Measurements from ENCODE around the gene PSMD6.

PSMD6 gene

GRCh38 chr3:63988943-63989342 lies 34.4 kb downstream of the PSMD6 start:
- DNase-seq (ENCODE audit: insufficient read length, low spot score): no peak
- FAIRE-seq: no peak
- TF ChIP-seq POLR2A (IDR thresholded peaks at IDR 0.05; ENCODE audit: low read depth, low read length): no peak

- no peak for TF ChIP-seq POLR2A (IDR thresholded peaks at IDR 0.05; ENCODE audit: low read depth, low read length)
- no peak for DNase-seq (ENCODE audit: insufficient read length, low spot score)
- FAIRE-seq: no peak
Measured at GRCh38 chr3:63986831-63987230, 36.5 kb downstream of the PSMD6 start.

- no peak for TF ChIP-seq POLR2A (IDR thresholded peaks at IDR 0.05; ENCODE audit: low read depth, low read length)
- FAIRE-seq: no peak
- DNase-seq (ENCODE audit: insufficient read length, low spot score): no peak
Measured at GRCh38 chr3:63986146-63986545, 37.1 kb downstream of the PSMD6 start.

- TF ChIP-seq POLR2A (IDR thresholded peaks at IDR 0.05; ENCODE audit: low read depth, low read length): no peak
- DNase-seq (ENCODE audit: insufficient read length, low spot score): no peak
- FAIRE-seq: no peak
Measured at GRCh38 chr3:63984391-63984790, 38.9 kb downstream of the PSMD6 start.

GRCh38 chr3:63981980-63982379 lies 41.3 kb downstream of the PSMD6 start:
- no peak for TF ChIP-seq POLR2A (IDR thresholded peaks at IDR 0.05; ENCODE audit: low read depth, low read length)
- DNase-seq (ENCODE audit: insufficient read length, low spot score) (no peak), FAIRE-seq (no peak)

GRCh38 chr3:63980830-63981498 lies 42.3 kb downstream of the PSMD6 start:
- DNase-seq (ENCODE audit: insufficient read length, low spot score) (no peak), FAIRE-seq (no peak)
- no peak for TF ChIP-seq POLR2A (IDR thresholded peaks at IDR 0.05; ENCODE audit: low read depth, low read length)

- DNase-seq (ENCODE audit: insufficient read length, low spot score) (no peak), FAIRE-seq (no peak)
- TF ChIP-seq POLR2A (IDR thresholded peaks at IDR 0.05; ENCODE audit: low read depth, low read length): no peak
Measured at GRCh38 chr3:63980019-63980418, 43.3 kb downstream of the PSMD6 start.

- FAIRE-seq: no peak
- DNase-seq (ENCODE audit: insufficient read length, low spot score): no peak
- TF ChIP-seq POLR2A (IDR thresholded peaks at IDR 0.05; ENCODE audit: low read depth, low read length): no peak
Measured at GRCh38 chr3:63979093-63979885, 44.0 kb downstream of the PSMD6 start.

GRCh38 chr3:63977893-63978292 lies 45.4 kb downstream of the PSMD6 start:
- TF ChIP-seq POLR2A (IDR thresholded peaks at IDR 0.05; ENCODE audit: low read depth, low read length): no peak
- DNase-seq (ENCODE audit: insufficient read length, low spot score) (no peak), FAIRE-seq (no peak)

GRCh38 chr3:63976872-63977200 lies 46.5 kb downstream of the PSMD6 start:
- DNase-seq (ENCODE audit: insufficient read length, low spot score) (no peak), FAIRE-seq (no peak)
- no peak for TF ChIP-seq POLR2A (IDR thresholded peaks at IDR 0.05; ENCODE audit: low read depth, low read length)

GRCh38 chr3:63976161-63976871 lies 47.0 kb downstream of the PSMD6 start:
- DNase-seq (ENCODE audit: insufficient read length, low spot score): peak; percentile 15
- FAIRE-seq: peak; percentile 77
- TF ChIP-seq POLR2A (IDR thresholded peaks at IDR 0.05; ENCODE audit: low read depth, low read length): no peak

- DNase-seq (ENCODE audit: insufficient read length, low spot score) (no peak), FAIRE-seq (peak; percentile 65)
- TF ChIP-seq POLR2A (IDR thresholded peaks at IDR 0.05; ENCODE audit: low read depth, low read length): no peak
Measured at GRCh38 chr3:63975723-63976122, 47.6 kb downstream of the PSMD6 start.

- DNase-seq (ENCODE audit: insufficient read length, low spot score) (no peak), FAIRE-seq (no peak)
- TF ChIP-seq POLR2A (IDR thresholded peaks at IDR 0.05; ENCODE audit: low read depth, low read length): no peak
Measured at GRCh38 chr3:63974451-63974850, 48.8 kb downstream of the PSMD6 start.

GRCh38 chr3:63973406-63973805 lies 49.9 kb downstream of the PSMD6 start:
- FAIRE-seq (no peak), DNase-seq (ENCODE audit: insufficient read length, low spot score) (no peak)
- no peak for TF ChIP-seq POLR2A (IDR thresholded peaks at IDR 0.05; ENCODE audit: low read depth, low read length)
